HK-2 (cell line): ENCODE results near the gene TOMT.
A peak's percentile ranks its signal among the peaks of the same experiment; 100 is the strongest.

ENCODE experiments used
- DNase-seq: peaks from one replicate; pipeline ENCODE4 v3.0.0-alpha.2; 2018; ENCODE audit not compliant: unreplicated experiment

The TOMT gene

GRCh38 chr11:72105888-72106287, at the start of gene TOMT:
Gene TOMT, plus strand, starts transcription at chr11:72105924. Its CDS starts 28 bp downstream, at chr11:72105952.
- DNase-seq, result no peak

GRCh38 chr11:72058416-72059034, 47.2 kb upstream of the TOMT start:
- no peak for DNase-seq

DNA sequence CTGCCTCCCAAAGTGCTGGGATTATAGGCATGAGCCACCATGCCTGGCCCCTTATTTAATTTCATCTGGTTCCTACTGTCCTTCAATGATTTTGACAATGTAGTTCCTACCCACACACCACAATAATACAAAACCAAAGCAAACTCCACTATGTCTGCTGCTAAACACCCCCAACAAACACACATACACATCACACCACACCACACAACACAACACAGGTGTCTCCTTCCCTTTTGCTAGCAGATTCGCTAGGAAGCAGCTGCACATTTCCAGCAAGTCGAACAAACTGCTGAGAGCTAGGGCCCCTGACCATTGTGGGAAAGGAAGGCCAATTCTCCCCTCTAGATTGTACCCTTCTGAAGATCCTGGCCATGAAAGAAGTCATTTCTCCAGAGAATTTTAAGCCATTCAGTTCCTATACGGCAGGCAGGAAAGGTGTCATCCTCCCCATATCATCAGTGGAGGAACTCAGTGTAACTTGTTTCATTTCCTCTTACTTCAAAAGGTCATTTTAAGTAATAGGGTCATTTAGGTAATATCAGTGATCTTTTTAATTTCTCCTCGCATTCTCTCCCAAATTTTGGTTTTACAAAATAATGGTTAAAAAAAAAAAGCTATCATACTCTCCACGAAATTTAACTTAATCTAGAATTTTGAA, 43.9 kb upstream of the TOMT start:
- no peak for DNase-seq

GRCh38 chr11:72066855-72067254, 38.9 kb upstream of the TOMT start:
- DNase-seq, result no peak

DNA sequence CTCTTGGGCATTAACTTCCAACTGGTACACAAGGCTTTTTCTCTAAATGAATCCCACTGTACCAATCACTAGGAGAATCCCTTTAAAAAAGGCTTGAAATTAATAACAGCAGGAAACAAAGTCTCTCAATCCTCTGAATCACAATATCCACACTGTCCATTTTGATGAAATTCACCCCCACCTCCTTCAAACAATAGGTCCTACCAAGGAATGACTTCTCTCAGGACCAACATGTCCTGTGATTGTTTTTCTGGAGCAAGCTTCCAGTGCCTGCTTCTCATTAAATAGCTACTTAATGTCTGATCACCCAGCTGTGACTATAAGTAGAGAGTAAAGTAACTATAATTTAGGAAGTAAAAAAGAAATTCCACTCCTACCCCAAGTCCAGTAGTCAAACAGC, 38.5 kb upstream of the TOMT start:
- no peak for DNase-seq

DNA sequence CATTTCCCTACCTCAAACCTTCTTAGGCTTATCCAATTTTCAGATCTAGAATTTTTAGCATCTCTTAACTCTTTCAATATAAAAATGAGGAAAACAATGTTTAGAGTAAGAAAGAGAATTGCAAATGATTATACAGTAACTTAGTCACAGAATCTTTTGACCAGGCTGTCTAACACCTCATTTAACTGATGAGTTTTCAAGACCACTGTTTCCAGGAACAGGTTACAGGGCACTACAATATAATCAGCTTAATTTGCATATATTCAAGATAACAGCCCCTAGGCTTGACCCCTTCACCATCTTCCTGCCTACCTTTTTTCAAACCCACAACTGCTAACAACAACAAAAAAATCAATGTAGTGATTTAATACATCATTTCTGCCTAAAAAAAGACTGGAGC, 38.0 kb upstream of the TOMT start:
- DNase-seq, result no peak

- no peak for DNase-seq
Observed at GRCh38 chr11:72069200-72069599, 36.5 kb upstream of the TOMT start.

DNA sequence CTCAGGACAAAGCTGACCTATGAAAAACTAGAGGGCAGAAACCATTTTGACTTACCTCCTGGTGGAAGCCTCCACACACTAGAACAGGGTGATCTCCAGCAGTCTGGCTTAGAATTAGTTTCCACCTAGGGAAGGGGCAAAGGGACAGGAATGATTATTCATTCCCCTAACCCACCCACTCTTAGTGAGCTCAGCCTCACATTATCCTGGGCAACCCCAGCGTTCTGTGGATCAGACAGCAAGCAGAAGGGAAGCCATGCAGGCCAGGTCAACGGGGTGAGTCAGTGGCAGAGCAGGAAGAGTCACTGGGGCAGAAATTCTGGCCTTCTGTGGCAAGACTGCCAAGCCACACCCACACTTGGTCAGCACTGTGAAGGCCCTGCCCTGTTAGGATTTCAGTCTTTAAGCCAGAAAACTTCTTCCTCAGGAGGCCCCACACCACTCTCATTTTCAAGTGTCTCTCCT, 35.9 kb upstream of the TOMT start:
- DNase-seq, result peak; percentile 79

GRCh38 chr11:72070491-72070890, 35.2 kb upstream of the TOMT start:
- peak; percentile 26 for DNase-seq

- DNase-seq, result peak; percentile 34
Observed at GRCh38 chr11:72072348-72072747, 33.4 kb upstream of the TOMT start.

DNA sequence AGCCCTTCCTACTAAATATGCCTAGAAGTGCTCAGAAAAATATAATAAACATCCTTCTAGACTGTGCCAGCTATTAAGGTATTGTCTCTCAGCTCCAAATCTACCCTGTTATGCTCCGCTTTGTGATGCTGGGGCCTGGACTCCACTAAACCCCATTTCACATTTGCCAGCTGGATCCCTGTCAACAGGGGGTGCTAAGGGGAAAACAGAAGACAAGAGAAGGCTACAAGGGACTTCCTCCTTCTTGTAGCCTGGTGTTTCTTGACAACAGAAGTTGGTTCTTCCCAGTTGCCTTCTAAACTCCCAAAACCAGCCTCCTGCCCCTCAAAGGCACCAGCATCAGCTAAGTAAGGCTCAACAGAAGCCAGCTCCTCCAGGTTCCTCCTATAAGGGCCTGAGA, 30.6 kb upstream of the TOMT start:
- no peak for DNase-seq

DNA sequence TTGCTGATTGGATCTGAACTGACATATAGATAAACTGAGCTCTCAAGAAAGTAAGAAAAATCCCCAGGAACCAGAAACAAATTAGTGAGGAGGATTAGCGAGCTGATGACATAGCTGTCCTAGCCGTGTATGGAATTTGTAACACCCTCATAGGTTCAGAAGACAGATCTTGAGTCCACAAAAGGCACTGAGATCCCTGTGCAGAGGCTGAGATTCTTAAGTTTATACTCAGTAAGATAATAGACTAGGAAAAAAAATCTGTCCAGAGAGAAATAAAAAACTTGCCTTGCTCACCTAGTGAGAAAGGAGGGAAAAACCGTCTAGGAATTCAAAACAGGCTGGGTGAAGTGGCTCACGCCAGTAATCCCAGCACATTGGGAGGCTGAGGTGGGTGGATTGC, 30.0 kb upstream of the TOMT start:
- DNase-seq, result no peak

DNA sequence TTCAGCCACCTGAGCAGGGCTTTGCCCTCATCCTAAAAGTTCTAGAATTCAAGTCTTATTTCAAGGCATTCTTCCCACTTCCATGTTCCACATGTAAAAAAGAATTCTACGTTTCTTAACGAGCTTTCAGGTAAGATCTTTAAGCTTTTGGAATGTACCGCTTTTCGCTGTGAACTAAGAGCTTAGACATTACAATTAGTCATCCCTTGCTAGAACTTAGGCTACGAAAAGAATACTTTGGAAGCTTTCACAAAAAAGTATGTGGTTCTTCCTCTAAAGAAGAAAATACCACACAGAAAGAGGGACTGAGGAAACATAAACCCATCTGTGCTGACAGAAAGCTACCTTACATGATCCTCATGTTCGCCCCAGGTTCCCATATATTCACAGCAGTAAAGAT, 27.2 kb upstream of the TOMT start:
- DNase-seq, result no peak

DNA sequence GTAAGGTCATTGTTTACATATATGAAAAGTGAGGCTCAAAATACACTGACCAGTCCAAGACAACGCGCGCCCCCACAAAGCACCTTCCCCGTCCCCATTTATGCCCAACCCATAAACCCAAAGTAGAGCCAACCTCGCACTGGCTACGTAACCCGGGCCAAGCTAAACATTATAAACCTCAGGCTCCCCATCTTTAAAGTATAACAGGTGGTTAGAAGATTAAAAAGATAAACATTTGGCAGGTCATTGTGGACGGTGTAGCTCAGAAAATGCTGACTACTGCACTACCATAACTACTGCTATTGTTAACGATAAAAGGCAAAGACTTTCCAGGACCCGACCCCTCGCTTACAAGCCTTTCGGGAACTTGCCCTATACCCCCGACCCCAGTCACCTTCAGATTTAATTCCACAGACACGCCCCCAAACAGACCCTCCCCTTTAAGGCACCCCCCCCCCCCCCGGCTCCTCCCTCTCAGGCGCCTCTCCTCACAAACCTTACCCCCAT, 25.9 kb upstream of the TOMT start:
- no peak for DNase-seq

DNA sequence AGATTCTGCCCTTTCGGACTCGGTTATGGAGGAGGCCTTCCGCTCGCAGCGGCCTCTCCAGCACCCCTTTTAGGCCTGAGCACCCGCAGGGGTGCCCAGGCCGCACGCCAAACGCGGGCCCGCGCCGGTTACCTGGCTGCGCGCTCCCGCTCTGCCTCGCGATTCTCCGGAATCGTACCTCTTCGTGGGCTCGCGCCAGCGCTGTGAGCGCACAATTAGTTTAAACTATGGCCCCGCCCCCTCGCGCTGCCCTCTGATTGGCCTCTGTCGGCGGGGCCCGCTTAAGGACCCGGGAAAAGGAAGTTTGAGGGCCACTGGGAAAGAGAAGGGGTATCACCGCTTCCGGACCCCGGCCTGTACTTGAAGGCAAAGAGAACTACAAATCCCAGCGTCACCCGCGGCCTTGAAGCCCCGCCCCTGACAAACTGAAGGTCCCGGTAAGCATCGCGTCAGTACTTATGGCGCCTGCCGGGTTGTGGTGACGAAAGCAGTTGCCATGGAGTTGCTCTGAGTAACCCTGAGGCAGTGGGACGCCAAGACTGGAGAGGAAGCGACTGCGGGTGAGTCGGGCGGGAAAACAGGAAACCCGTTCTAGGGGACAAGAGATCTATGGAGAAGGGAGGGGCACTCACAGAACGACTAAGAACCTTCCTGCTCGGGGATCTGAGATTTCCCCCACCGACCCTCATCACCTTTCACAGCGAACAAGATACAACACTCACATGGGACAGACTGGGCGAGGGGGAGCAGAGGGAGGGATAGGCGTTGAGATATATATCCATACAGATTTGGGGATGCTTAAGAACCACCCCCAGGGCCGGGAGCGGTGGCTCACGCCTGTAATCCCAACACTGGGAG, 25.2 kb upstream of the TOMT start, which contains the start of the genes LRRC51 and NUMA1:
Gene LRRC51, plus strand, starts transcription at position 525 of the 858 bp plus-strand sequence. CDS start 8,234 bp downstream, outside the sequence.
Gene NUMA1, minus strand, starts transcription at position 217 of the 858 bp plus-strand sequence. CDS start 44,599 bp downstream, outside the sequence.
- DNase-seq, result peak; percentile 97

GRCh38 chr11:72081184-72081644, 24.5 kb upstream of the TOMT start:
- no peak for DNase-seq

GRCh38 chr11:72081821-72082453, 23.8 kb upstream of the TOMT start:
- DNase-seq, result no peak

DNA sequence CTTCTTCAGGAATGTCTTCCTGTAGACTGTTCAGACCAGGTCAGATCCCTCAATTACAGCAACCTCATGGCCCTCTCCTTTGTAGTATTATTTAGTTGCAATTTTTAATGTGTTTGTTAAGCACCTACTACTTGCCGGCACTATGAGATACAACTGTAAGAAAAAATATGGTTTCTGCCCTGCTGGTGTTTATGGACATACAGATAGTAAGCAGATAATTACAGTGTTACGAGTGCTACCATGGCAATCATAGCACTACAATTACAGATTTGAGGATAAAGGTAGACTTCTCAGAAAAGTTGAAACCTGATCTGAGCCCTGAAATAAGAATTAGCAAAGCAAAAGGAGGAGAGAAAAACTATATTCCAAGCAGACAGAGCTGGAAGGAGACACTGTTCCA, 22.3 kb upstream of the TOMT start:
- no peak for DNase-seq

- no peak for DNase-seq
Observed at GRCh38 chr11:72084076-72084475, 21.6 kb upstream of the TOMT start.

DNA sequence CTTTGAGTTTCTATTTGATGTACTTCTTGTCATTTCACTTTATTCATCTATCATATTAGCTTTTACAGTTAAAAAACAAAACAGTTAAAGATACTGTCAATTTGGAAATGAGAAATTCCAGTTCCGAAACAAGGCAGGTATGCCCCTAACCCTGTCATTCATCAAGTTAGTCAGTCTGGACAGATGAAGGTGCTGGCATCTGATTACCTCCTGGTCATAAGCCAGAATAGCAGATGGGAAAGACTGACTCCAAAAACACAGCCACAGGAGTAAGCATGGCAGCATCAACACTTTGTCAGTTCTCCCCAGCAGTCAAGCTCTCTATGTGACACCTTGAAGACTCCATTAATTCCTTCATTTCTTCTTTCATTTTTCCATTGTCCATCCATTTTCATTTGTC, 20.8 kb upstream of the TOMT start:
- no peak for DNase-seq

- DNase-seq, result no peak
Observed at GRCh38 chr11:72085621-72086351, 19.9 kb upstream of the TOMT start.
